Measurements from ENCODE around the gene INSR. TPM values are rescaled to one million over a fixed set of nuclear protein-coding genes. Genes with fewer than 3 reads are reported as not detected.
A peak's percentile ranks its signal among the peaks of the same experiment; 100 is the strongest.
"Not testable (repeated sequence)": the region's sequence is repeated elsewhere in the genome, so short reads cannot be mapped to it uniquely, and the experiment has no call there.

Gene INSR
- total RNA-seq, 4 donors from 2014 or later = 54.0 to 226 (median 71.1) TPM

- intact Hi-C loops (cut with DNase I; ENCODE audit: low total_unique reads) = no loop called here
- H3K9me3 ChIP-seq = no peaks in the 10 kb centered on the region
- no peaks in the 10 kb centered on the region for H3K27me3 ChIP-seq
- H3K36me3 ChIP-seq = no peaks in the 10 kb centered on the region
- no peak overlapping the region for H3K4me3 ChIP-seq
- ATAC-seq (peak; percentile 59 to 76), DNase-seq (peak; percentile 25 to 55)
- peak overlapping the region; percentile 33 to 74 (median 54) for H3K27ac ChIP-seq
- TF ChIP-seq, protein P1, sequence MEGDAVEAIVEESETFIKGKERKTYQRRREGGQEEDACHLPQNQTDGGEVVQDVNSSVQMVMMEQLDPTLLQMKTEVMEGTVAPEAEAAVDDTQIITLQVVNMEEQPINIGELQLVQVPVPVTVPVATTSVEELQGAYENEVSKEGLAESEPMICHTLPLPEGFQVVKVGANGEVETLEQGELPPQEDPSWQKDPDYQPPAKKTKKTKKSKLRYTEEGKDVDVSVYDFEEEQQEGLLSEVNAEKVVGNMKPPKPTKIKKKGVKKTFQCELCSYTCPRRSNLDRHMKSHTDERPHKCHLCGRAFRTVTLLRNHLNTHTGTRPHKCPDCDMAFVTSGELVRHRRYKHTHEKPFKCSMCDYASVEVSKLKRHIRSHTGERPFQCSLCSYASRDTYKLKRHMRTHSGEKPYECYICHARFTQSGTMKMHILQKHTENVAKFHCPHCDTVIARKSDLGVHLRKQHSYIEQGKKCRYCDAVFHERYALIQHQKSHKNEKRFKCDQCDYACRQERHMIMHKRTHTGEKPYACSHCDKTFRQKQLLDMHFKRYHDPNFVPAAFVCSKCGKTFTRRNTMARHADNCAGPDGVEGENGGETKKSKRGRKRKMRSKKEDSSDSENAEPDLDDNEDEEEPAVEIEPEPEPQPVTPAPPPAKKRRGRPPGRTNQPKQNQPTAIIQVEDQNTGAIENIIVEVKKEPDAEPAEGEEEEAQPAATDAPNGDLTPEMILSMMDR (IDR thresholded peaks at IDR 0.05 in 4 of 5, conservative IDR thresholded peaks at IDR 0.05 in 1 of 5) = no peak
- no peak for TF ChIP-seq POLR2A (IDR thresholded peaks at IDR 0.05)
- in situ Hi-C loops (cut with MboI; ENCODE audit: low sequenced_read_pairs in 4 of 4) = no loop called here
- peaks cover 29 to 54% of the 10 kb centered on the region in 2 donors for H3K4me1 ChIP-seq
Observed at GRCh38 chr19:7230826-7231225, 63.4 kb downstream of the INSR start.

GRCh38 chr19:7229735-7230134 is 64.5 kb downstream of the INSR start:
- Histone ChIP-seq H3K4me1 (peaks cover 35 to 60% of the 10 kb centered on the region in 2 donors), H3K4me3 (no peak overlapping the region), H3K9me3 (no peaks in the 10 kb centered on the region), H3K36me3 (no peaks in the 10 kb centered on the region), H3K27ac (no peak overlapping the region), H3K27me3 (no peaks in the 10 kb centered on the region)
- DNase-seq (no peak), ATAC-seq (no peak)
- intact Hi-C loops (cut with DNase I; ENCODE audit: low total_unique reads) (no loop called here), in situ Hi-C loops (cut with MboI; ENCODE audit: low sequenced_read_pairs in 4 of 4) (no loop called here)
- TF ChIP-seq, protein P1 (IDR thresholded peaks at IDR 0.05 in 4 of 5, conservative IDR thresholded peaks at IDR 0.05 in 1 of 5) = no peak
- no peak for TF ChIP-seq POLR2A (IDR thresholded peaks at IDR 0.05)

GRCh38 chr19:7228935-7229541 is 65.2 kb downstream of the INSR start:
- no peak for ATAC-seq
- DNase-seq = no peak
- Histone ChIP-seq H3K4me1 (peaks cover 41 to 67% of the 10 kb centered on the region in 2 donors), H3K36me3 (no peaks in the 10 kb centered on the region), H3K27ac (no peak overlapping the region), H3K4me3 (no peak overlapping the region), H3K27me3 (no peaks in the 10 kb centered on the region), H3K9me3 (no peaks in the 10 kb centered on the region)
- intact Hi-C loops (cut with DNase I; ENCODE audit: low total_unique reads) = no loop called here
- TF ChIP-seq, protein P1 (IDR thresholded peaks at IDR 0.05 in 4 of 5, conservative IDR thresholded peaks at IDR 0.05 in 1 of 5) = no peak
- no peak for TF ChIP-seq POLR2A (IDR thresholded peaks at IDR 0.05)
- in situ Hi-C loops (cut with MboI; ENCODE audit: low sequenced_read_pairs in 4 of 4) = no loop called here

DNA sequence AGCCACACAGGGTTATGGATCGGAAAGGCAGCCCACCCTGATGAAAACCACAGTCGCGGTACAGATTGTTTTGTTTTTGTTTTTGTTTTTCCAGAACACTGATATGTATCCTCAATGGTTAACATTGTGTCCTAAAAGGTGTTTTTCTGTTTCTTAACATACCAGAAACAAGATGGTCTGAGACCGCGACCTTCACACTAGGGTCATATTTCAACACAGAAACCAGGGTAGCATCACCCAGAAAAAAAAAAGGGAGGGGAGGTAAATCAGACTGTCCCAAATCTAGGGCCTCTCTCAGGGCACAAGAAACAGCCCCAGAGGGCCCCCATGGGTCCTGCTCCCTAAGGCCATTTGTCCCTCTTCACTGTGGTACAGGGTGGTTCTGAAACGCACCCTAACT is 66.5 kb downstream of the INSR start:
- Histone ChIP-seq H3K4me1 (peaks cover 41 to 66% of the 10 kb centered on the region in 2 donors), H3K27me3 (no peaks in the 10 kb centered on the region), H3K4me3 (no peak overlapping the region), H3K36me3 (no peaks in the 10 kb centered on the region), H3K9me3 (no peaks in the 10 kb centered on the region), H3K27ac (no peak overlapping the region)
- in situ Hi-C loops (cut with MboI; ENCODE audit: low sequenced_read_pairs in 4 of 4) = no loop called here
- no peak for ATAC-seq
- DNase-seq = no peak
- TF ChIP-seq, protein P1 (IDR thresholded peaks at IDR 0.05 in 4 of 5, conservative IDR thresholded peaks at IDR 0.05 in 1 of 5) = no peak
- TF ChIP-seq POLR2A (IDR thresholded peaks at IDR 0.05) = no peak
- intact Hi-C loops (cut with DNase I; ENCODE audit: low total_unique reads) = no loop called here

DNA sequence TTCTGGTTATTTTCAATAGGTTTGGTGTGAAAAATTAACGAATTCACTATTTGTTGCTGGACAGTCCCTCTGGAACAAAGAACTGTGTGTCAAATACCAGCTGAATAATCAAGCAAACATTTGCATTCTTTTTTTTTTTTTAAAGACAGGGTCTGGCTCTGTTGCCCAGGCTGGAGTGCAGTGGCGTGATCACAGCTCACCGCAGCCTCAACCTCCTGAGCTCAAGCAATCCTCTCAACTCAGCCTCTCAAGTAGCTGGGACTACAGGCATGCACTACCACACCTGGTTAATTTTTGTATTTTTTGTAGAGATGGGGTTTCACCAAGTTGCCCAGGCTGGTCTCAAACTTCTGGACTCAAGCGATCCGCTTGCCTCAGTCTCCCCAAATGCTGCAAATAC is 67.1 kb downstream of the INSR start:
- in situ Hi-C loops (cut with MboI; ENCODE audit: low sequenced_read_pairs in 4 of 4); H3K36me3 ChIP-seq; ATAC-seq; H3K27me3 ChIP-seq; intact Hi-C loops (cut with DNase I; ENCODE audit: low total_unique reads); H3K9me3 ChIP-seq; DNase-seq; H3K27ac ChIP-seq; H3K4me3 ChIP-seq: not testable (repeated sequence)
- peaks cover 38 to 60% of the 10 kb centered on the region in 2 donors for H3K4me1 ChIP-seq

Measured in gastrocnemius medialis (tissue), 4 donors.